HS-5 (cell line): ENCODE measurements around the gene LHFPL6.

ENCODE experiments used
- DNase-seq: peaks from one replicate; pipeline ENCODE4 v3.0.0-alpha.2; 2012; ENCODE audit warnings: low read depth

LHFPL6 gene

DNA sequence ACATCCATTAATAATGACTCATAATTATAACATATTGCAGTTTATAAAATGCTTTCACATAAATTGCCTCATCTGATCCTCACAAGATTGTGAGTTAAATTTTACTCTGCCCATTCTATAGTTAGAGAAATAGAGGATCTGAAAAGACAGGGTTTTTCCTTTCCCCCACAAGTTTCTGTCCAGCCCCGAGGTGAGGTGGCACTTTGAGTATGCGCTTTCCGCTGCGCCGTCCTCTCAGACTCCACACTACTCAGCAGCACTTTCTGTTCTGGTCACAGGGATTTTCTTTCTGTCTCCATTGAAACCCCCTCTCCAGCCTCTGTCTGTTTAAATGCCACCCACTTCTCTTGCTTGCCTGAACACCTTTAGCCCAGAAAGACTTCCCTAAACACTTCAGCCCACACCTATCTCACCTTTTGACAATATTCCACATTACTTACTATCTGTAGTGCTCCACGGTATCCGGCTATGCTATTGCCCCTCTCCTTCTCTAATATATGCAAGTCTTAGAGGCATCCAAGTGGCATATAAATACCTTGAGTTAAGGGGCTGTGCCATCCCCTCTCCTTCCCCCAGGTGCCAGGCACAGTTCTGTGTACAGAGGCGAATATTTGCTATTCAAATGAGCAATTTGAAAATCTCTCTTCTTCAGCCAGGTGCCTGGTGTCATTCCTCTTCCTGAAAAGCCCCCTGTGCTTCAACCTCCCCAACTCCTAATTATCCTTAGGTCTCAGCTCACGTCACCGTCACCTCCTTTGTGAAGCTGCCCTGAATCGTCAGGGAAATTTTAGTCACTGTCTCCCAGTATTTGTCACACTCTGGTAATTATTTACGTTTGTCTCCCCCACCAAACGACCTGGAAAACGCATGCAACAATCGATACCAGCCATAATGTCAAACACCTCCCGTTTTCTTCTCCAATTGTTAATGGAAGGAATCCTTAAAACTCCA lies 296.1 kb downstream of the LHFPL6 start:
- no peak for DNase-seq

GRCh38 chr13:39302820-39303219 lies 300.2 kb downstream of the LHFPL6 start:
- DNase-seq: no peak

DNA sequence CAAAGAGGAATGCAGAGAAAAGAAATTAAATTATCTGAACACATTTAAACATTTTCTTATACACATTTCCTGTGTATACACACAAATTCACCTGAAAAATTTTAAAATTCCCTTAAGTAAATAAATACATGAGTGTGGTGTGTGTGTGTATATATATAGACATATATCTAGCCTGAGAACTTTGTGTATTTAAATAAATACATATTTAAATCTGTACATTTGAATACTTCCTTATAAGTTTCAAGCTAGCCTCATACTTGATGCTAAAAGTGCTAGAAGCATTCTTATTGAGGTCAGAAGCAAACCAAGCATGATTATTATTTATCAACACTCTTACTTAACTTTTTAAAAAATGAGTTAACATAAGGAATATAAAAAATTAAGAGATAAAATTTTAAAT lies 304.0 kb downstream of the LHFPL6 start:
- no peak for DNase-seq

DNA sequence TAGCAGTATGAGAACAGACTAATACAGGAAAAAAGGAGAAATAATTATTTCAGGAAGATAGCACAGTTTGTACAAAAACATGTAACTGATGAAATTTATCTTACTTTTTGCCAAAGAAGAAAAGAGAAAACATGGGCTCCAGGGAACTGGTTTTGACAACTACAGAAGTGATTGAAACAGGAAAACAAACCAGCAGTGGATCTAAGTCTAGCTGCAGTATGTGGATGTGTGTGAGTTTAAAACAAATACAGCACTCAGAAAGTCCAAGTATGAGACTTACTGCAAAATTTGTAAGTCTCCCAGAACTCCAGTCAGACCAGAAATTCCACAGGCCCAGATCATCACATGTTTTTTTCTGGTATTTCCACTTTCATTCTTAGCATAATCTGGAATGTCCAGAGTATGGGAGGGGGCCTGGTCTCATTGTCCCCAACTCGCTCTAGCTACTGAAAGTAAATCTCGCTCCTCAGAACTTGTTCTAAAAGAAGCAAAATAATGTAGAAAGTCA lies 305.3 kb downstream of the LHFPL6 start:
- DNase-seq: no peak

- no peak for DNase-seq
Observed at GRCh38 chr13:39297023-39297422, 306.0 kb downstream of the LHFPL6 start.

GRCh38 chr13:39296193-39296592 lies 306.8 kb downstream of the LHFPL6 start:
- DNase-seq: no peak
